ENCODE measurements around the gene LTBP2.
A peak's percentile ranks its signal among the peaks of the same experiment; 100 is the strongest.

The LTBP2 gene

DNA sequence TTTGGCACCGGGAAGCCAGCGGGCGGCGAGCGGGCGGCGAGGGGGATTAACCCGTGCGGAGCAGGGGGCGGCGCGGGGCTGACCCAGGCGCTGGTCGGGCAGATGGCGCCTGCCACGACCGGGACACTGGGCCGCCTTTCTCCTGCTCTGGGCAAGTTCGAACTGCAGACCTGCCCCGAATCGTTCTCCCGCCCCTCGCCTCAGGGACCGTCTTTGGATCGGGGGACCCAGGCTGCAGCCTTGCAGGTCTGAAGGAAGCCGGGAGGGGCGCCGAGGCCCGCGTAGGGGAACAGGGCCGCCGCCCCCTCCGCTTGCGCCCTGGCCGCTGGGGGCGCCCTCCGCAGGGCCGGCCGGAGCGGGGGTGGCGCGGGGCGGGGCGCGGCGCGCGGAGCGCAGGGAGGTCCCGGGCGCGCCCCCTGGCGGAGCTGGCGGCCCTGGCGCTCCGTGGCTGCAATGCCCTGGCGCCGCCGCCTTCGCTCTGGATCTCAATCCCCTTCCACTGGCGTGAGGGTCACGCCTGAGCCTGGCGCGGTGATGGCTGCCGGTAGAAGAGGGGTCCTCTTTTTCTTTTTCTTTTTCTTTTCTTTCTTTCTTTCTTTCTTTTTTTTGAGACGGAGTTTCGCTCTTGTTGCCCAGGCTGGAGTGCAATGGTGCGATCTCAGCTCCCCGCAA, 449 bp upstream of the LTBP2 start:
- peak; percentile 88 to 98 (median 94) for DNase-seq

DNA sequence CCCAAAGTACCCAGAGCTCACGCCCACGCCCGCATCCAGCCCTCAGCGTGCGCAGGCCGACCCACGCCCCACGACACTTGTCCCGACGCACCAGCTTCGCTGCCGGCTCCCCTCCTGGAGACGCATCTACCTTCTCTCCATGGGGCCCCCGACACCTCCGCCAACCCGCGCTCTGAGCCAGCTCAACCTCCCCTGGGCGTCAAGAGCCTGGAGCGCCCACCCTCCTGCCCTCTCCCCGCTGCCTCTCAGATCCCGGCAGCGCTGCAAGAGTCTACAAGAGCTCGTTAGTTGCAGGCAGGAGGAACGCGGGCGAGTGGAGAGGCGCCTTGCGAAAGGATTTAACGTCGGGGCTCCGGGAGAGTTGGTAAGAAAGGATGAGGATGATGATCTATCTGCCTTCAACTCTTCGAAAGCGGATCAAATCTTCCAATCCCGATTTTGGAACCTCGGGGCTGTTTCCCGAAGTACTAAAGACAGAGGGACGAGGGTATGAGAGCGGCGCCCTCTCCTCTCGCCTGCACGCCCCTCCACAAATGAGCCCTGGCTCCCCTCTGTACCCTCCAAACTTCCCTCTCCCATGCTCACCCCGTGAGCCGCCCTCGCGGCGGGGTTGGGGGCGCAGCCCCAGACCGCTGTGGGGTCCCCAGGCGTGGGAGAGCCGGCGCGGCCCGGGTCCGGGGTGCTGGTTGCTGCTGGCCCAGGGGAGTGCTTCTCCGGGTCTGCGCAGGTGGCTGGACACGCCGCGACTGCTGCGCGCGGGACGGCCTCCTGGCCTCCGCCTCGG, 979 bp downstream of the LTBP2 start:
- no peak for DNase-seq

GRCh38 chr14:74610199-74610865, 1.7 kb downstream of the LTBP2 start:
- no peak for DNase-seq

GRCh38 chr14:74609721-74610120, 2.3 kb downstream of the LTBP2 start:
- DNase-seq, result no peak

- peak; percentile 91 to 95 (median 92) for DNase-seq
These were observed 3.0 kb downstream of the LTBP2 start for GRCh38 chr14:74608959-74609611.

DNA sequence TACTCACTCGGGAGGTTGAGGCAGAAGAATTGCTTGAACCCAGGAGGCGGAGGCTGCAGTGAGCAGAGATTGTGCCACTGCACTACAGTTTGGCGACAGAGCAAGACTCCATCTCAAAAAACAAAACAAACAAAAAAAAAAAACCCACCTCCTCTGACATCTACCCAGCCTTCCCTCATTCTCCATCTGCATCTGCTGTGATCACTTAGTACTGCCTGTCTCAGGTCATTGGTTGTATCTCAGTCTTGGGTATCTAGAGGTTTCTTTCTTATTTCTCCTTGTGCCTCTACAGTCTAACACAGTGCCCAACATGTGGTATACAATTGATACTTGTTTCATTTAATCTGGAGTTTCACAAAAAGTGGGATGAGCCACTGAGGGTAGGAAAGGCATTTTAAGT, 5.3 kb downstream of the LTBP2 start:
- no peak for DNase-seq

DNA sequence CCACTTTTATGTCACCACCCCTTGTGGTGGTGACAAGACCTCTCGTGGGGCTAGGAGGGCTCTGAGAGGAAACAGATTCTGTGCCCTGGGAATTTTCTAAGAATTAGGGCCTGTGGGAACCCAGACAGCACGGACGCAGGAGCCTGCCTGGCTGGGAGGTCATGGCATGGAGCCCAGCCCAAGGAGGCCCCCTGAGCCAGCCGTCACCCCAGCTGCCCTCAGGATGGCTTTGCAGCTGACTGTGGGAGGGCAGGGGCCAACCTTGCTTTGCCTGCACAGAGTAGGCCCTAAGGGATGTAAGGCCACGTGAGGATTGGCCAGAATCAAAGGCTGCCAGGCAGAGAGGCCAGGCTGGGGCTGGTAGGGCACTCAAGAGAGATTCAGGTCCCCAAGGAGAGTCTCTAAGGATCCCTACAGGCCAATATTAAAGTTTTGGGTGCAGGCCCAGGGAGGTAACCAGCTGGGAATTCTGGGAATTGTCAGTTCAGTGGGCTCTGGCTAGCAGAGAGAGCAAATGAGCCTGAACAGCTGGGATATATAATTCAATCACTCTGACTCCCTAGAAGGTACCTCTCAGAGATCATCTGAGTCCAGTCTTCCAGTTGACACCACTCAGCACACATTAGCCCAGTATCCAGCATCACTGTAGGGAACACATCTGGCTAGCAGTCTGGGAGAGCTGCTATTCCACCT, 6.4 kb downstream of the LTBP2 start:
- DNase-seq, result no peak

- DNase-seq, result no peak
These were observed 7.1 kb downstream of the LTBP2 start for GRCh38 chr14:74604911-74605310.

DNA sequence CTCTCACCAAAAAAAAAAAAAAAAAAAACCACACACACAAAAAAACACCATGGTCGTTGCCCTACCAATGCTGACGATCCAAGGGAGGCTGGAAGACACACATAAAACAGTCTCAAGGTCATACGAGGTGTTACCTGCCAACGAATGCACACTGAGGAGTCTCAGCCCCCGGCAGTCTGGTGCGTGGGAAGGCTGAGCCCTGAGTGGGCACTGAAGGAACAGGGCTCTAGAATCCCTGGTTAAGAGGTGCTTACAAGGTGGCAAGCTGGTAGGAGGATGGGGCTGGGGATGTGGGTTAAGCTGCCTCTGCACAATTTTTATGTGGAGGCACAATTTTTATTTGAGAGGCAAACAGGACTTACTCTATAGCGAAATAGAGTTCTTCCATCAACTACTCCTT, 7.9 kb downstream of the LTBP2 start:
- no peak for DNase-seq

DNA sequence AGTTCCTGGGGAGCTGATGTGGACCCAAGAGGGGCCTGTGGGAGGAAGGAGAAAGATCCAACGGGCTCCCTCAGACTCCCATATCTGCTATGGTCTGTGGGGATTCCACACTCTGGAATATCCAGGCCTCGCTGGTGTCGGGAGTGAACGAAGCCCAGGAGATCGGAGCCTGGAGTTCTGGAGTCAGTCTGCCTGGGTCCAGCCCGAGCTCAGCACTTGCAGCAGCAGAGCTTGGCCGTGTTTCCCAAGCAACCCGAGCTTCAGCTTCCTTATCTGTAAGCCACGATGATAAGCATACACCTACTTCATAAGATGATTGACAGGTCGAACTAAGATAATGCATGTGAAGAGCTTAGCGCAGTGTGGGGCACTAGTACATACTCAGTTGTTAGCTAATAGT, 10.1 kb downstream of the LTBP2 start:
- no peak for DNase-seq

DNA sequence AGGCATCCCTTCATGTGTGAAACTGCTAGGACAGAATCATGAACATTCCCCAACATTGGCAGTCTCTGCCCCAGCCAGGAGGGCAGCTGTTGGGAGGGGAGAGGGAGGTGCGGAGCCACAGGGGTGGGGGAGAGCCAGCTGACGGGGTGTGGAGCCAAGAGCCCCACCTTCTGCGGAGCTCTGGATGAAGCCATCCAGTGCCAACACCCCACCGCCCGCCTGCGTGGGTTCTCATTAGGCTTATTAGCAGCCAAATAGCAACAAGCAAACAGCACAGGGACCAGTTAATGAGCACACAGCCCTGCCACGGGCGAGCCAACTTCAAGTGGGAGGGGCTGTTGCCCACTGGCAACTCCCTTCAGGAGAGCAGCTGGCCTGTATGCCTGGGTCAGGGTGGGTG, 12.1 kb downstream of the LTBP2 start:
- DNase-seq, result no peak

DNA sequence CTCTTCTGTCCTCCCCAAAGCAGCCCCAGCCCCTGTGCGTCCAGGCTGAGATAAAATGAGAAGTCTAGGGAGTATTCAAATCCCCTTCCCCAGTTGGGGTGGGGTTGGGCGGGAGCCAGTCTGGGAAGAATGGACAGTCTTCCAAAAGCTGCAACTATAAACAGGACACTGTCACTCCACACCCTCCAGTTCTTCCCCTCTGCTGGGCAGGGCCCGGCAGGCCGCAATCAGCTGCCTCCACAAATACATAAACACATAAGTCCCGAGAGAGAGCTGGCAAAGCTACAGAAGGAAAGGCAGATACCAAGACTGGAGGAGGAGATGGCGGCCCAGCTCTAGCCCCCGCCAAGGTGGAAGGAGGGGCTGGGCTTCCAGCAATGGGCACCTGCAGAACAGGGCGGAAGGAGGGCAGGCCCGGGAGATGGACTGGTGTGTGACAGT, 12.7 kb downstream of the LTBP2 start:
- DNase-seq, result no peak

- peak in 3 of 4 experiments; percentile 21 to 55 (median 40) for DNase-seq
These were observed 15.1 kb downstream of the LTBP2 start for GRCh38 chr14:74596741-74597450.

GRCh38 chr14:74595006-74595735, 16.9 kb downstream of the LTBP2 start:
- no peak for DNase-seq

DNA sequence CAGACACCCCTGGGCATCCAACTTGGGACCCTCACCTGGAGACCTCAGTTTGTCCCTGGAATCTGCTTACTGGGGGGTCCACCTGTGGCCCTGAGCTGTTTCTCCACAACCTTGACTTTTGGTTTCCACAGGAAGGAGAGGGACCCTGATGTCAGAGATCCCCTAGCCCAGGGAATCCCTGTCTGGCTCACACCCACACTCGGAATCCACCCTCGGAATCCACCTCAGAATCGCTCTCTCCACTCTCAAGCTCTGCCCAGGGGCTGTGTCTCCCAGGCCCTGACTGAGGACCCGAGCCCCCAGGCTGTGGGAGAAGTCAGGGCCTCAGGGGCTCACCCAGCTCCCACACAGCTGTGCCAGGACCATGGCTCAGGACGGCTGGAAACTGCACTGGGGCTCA, 17.4 kb downstream of the LTBP2 start:
- DNase-seq, result no peak

DNA sequence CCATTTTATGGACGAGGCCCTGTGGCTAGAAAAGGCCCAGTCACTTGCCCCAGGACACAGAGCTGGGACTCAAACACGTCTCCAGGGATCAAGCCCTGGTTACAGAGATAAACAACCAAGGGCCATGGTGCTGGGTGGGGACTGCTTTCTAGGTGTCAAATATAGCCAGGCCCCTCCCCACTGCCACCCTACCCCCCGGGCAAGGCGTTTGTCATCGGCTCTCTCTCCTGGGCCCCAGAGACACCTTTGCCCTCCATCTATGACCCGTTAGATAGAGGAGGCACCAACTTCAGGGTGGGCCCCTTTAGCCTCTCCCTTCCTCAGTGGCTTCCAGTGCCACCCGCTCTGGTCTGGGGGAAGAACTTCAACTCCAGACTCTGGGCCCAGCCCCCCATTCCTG, 18.0 kb downstream of the LTBP2 start:
- DNase-seq, result no peak

- DNase-seq, result peak in 3 of 4 experiments; percentile 48 to 65 (median 56)
These were observed 18.6 kb downstream of the LTBP2 start for GRCh38 chr14:74593241-74593953.

GRCh38 chr14:74592476-74593201, 19.4 kb downstream of the LTBP2 start:
- DNase-seq, result peak; percentile 78 to 93 (median 89)

DNA sequence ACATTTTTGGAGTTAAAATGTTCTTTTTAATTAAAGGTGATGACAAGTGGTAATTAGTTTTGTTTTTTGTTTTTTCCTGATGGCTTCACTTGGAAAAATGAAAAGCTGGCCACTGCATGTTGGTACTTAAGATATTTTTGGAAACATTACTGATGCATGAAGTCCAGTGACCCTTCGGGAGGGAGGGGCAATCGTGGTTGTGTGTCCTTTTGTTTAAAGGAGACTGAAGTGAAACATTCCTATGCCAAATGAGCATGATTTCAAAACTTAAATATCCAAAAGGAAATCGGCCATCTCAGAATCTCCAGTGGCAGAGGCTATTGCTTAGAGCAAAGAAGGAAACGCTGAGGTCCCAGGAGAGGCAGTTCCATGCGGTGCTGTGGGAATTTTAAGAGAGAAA, 20.1 kb downstream of the LTBP2 start:
- peak in 2 of 4 experiments; percentile 28 to 32 for DNase-seq

DNA sequence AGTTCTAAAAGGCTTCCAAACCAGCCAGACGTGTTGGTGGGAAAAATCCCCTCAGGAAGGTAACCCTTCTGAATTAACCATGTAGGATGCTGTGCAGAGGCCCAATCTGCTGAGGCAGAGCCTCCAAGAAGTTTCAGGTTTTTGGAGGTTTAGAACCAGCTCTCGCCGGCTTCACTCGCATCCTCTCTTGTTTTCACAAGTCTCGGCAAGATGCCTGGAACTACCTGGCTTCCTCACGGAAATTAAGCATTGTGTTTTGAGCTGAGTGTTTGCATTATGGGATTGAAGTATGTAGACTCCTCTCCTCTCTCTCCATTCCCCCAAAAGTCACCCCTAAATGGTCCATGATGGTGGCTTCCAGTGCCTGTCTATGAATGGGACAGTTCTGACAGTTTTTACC, 20.6 kb downstream of the LTBP2 start:
- no peak for DNase-seq
